LNCAP (cell line): ENCODE data around the gene KLHL28.

Experiments used
- TF ChIP-seq, protein P1 (sequence below): fragments of 450-650 bp; IDR thresholded peaks from 2 replicates; pipeline ENCODE4 v1.5.1; 2017; ENCODE audit warnings: mild to moderate bottlenecking

Gene KLHL28

DNA sequence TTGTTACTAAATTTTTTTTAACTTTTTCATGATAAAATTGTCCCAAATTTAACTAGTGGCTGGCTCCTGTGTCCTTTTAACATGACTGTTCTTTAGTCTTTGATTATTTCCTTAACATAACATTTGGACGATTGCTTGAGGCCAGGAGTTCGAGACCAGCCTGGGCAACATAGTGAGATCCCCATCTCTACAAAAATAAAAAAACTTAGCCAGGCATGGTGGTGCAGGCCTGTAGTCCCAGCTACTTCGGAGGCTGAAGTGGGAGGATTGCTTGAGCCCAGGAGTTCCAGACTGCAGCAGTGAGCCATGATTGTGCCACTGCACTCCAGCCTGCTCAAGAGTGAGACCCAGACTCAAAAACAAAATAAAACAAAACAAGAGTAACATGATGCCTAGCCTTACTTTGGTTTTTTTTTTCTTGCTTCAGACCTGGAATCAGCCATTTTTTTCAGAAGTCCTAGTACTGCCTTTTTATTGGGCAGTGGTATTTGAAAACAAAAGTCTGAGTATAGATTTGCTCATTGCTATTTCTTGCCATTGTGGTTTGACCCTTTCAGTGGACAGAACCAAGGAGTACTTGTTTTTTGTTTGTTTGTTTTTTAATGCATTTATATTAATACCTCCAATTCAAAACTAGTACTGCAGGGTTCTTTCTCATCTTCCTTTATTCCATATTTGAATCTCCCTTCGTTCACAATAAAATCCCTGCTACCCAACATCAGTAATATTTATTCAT lies 5.0 kb upstream of the KLHL28 start:
- TF ChIP-seq, protein P1, sequence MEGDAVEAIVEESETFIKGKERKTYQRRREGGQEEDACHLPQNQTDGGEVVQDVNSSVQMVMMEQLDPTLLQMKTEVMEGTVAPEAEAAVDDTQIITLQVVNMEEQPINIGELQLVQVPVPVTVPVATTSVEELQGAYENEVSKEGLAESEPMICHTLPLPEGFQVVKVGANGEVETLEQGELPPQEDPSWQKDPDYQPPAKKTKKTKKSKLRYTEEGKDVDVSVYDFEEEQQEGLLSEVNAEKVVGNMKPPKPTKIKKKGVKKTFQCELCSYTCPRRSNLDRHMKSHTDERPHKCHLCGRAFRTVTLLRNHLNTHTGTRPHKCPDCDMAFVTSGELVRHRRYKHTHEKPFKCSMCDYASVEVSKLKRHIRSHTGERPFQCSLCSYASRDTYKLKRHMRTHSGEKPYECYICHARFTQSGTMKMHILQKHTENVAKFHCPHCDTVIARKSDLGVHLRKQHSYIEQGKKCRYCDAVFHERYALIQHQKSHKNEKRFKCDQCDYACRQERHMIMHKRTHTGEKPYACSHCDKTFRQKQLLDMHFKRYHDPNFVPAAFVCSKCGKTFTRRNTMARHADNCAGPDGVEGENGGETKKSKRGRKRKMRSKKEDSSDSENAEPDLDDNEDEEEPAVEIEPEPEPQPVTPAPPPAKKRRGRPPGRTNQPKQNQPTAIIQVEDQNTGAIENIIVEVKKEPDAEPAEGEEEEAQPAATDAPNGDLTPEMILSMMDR, result no peak

- TF ChIP-seq, protein P1, result no peak
Observed at GRCh38 chr14:44963775-44964380, 2.1 kb upstream of the KLHL28 start.

DNA sequence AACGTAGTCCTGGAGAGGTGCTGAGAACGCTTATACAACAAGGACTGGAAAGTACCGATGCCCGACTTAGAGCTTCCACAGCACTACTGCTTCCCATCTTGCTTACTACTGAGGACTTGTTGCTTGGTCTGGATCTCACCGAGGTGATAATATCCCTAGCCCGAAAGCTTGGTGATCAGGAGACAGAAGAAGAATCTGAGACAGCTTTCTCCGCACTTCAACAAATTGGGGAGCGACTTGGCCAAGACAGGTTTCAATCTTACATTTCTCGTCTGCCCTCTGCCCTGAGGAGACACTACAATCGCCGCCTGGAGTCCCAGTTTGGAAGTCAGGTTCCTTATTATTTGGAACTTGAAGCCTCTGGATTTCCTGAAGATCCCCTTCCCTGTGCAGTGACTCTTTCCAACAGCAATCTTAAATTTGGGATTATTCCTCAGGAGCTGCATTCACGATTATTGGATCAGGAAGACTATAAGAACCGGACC lies 1.3 kb upstream of the KLHL28 start:
- TF ChIP-seq, protein P1, result no peak

DNA sequence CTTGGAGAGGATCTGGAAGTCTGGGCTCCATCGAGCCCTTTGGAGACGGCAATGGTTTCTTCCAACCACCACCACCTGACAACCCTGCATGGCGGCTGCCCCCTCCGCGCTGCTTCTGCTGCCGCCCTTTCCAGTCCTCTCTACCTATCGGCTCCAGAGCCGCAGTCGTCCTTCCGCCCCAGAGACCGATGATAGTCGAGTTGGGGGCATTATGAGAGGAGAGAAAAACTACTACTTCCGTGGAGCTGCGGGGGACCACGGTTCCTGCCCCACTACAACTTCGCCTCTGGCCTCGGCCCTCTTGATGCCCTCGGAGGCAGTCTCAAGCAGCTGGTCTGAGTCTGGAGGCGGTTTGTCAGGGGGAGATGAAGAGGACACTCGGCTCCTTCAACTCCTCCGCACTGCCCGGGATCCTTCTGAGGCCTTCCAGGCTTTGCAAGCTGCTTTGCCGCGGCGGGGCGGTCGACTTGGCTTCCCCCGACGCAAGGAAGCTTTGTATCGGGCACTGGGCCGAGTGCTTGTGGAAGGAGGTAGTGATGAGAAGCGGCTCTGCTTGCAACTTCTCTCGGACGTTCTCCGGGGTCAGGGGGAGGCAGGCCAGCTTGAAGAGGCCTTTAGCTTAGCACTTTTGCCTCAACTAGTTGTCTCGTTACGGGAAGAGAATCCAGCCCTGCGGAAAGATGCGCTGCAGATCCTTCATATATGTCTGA lies 742 bp upstream of the KLHL28 start:
- TF ChIP-seq, protein P1, result no peak

DNA sequence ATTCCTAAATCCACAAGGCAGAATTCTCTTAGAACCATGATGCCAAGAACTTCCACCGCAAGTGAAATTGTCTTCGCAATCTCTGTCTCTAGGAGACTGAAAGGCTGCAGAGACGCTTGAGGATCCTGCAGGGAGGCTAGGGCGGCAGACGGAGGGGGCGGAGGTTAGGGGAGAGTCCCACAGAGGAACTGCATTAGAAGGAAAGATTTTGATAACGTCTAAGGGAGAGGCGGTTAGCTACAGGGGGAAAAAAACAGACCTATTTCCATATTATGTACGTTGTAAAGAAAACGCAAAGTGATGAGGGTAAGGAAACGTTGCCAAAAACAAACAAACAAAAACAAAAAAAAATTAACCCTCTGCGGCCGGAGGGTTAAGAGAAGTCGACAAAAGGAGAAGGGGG lies 595 bp downstream of the KLHL28 start:
- TF ChIP-seq, protein P1, result no peak

DNA sequence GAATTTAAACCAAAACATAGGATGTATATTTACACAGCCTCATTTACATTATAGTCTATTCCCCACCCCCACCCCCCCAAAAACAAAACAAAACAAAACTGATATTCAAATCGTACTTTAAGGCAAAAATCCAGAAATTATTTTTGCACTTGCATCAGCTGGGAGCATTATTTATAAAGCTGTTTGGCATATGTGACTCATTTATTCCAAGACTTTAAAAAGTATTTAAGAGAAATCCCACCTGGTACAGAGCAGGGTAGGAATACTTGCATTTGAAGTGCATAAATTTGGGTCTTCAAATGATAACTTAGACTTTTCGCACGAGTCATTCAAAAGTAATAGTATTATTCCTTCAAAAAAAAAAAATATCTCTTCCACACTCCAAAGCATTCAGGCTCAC lies 1.1 kb downstream of the KLHL28 start:
- TF ChIP-seq, protein P1, result no peak

GRCh38 chr14:44960146-44960545 lies 1.6 kb downstream of the KLHL28 start:
- TF ChIP-seq, protein P1, result no peak
